ENCODE data around the gene LLGL2.

Gene LLGL2

DNA sequence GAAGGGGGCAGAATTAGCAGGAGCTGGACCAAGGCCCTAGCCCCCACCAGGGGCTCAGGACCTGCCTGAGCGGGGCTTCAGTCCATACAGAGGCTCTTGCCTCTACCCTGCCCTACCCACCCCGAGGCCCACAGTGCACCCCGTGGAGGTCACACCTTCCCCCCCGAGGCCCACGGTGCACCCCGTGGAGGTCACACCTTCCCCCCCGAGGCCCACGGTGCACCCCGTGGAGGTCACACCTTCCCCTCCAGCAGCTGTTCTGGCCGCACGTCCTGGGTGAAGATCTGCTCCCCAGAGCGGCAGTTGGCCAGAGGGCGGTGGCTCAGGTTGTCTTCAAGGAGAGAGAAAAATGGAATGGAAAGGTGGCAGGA lies 21.5 kb upstream of the LLGL2 start:
- intact Hi-C loops (cut with DNase I; ENCODE audit: low total_unique reads), result no loop called here
- Histone ChIP-seq H3K36me3 (peaks cover 19 to 96% (median 66%) of the 10 kb centered on the region in 3 donors), H3K27me3 (no peaks in the 10 kb centered on the region), H3K4me1 (peaks cover 0 to 40% (median 21%) of the 10 kb centered on the region in 4 donors), H3K9me3 (no peaks in the 10 kb centered on the region), H3K27ac (no peak overlapping the region), H3K4me3 (no peak overlapping the region)
- TF ChIP-seq, protein P1, sequence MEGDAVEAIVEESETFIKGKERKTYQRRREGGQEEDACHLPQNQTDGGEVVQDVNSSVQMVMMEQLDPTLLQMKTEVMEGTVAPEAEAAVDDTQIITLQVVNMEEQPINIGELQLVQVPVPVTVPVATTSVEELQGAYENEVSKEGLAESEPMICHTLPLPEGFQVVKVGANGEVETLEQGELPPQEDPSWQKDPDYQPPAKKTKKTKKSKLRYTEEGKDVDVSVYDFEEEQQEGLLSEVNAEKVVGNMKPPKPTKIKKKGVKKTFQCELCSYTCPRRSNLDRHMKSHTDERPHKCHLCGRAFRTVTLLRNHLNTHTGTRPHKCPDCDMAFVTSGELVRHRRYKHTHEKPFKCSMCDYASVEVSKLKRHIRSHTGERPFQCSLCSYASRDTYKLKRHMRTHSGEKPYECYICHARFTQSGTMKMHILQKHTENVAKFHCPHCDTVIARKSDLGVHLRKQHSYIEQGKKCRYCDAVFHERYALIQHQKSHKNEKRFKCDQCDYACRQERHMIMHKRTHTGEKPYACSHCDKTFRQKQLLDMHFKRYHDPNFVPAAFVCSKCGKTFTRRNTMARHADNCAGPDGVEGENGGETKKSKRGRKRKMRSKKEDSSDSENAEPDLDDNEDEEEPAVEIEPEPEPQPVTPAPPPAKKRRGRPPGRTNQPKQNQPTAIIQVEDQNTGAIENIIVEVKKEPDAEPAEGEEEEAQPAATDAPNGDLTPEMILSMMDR (IDR thresholded peaks at IDR 0.05), result no peak
- DNase-seq, result no peak

DNA sequence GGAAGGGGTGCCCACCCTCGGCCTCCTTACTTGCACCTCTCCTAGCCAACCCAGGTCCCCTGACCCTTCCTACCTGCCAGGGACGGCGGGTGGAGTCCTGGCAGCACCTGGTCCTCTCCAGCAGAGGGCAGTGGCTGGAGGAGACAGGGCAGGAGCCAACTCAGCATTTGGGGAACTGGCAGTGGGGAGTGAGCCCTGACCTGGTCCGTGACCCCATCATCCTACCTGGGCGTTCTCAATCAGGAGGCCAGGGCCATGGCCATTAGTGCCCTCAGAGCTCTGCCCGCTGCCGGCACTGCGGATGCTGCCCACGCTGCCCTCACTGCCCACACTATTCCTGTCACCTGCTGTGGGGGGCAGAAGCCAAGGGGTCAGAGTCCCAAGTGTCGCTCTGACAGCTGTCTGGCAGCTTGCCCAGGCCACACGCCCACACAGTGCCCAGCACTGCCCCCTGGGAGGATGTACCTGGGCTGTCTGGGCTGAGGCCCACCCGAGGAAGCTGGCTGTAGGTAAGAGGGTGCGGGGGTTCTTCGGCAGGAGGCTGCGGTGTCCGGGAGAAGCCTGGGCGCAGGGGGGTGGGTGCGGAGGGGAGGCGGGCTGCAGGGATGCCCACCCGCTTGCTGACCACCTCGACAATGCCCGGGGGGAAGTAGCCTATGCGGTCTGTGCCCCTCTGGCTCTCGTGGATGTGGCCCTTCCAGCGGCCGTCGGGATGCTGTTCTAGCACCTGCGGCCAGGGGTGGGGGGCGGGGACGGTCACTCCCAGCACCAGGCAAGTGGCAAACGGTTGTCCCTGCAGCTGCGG lies 20.9 kb upstream of the LLGL2 start:
- peaks cover 0 to 41% (median 26%) of the 10 kb centered on the region in 4 donors for H3K4me1 ChIP-seq
- peak overlapping the region in 1 of 2 donors; percentile 33 for H3K27ac ChIP-seq
- no peak overlapping the region for H3K4me3 ChIP-seq
- no peaks in the 10 kb centered on the region for H3K9me3 ChIP-seq
- peaks cover 19 to 92% (median 62%) of the 10 kb centered on the region in 3 donors for H3K36me3 ChIP-seq
- TF ChIP-seq, protein P1 (IDR thresholded peaks at IDR 0.05), result peak; percentile 46 to 47
- H3K27me3 ChIP-seq, result no peaks in the 10 kb centered on the region
- intact Hi-C loops (cut with DNase I; ENCODE audit: low total_unique reads), result no loop called here
- DNase-seq, result peak in 1 of 2 donors; percentile 65

DNA sequence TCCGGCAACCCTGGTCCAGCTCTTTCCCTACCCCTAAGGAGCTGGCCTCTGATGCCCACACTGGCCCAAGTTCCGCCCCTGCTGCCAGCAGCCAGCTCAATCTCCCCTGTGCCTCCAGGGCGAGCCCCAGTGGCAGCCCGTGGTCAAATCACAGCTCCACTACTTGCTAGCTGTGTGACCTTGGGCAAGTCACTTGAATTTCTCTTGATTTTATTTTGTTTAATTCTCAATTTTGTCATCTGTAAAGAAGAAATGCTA lies 20.4 kb upstream of the LLGL2 start:
- no peak overlapping the region for H3K27ac ChIP-seq
- H3K27me3 ChIP-seq, result no peaks in the 10 kb centered on the region
- no peak overlapping the region for H3K4me3 ChIP-seq
- intact Hi-C loops (cut with DNase I; ENCODE audit: low total_unique reads), result no loop called here
- peaks cover 0 to 46% (median 29%) of the 10 kb centered on the region in 4 donors for H3K4me1 ChIP-seq
- H3K36me3 ChIP-seq, result peaks cover 17 to 92% (median 57%) of the 10 kb centered on the region in 3 donors
- no peak for DNase-seq
- H3K9me3 ChIP-seq, result no peaks in the 10 kb centered on the region
- TF ChIP-seq, protein P1 (IDR thresholded peaks at IDR 0.05), result no peak

DNA sequence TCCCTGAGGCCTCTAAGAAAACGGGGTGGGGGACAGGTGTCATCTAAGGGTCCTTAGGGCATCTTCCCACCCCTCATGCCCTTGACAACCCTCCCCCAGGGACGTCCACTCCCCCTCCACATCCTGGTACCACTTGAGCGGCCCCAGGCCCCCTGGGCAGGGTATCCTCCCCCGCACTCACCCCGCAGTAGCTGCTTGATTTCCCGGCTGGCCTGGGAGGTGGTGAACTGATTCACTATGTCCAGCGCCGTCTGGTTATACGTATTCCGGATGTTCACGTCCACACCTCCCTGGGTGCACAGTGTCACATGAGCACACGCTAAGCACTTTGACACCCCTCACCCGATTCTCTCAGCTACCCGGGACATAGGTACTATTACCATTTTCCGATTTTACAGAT lies 19.9 kb upstream of the LLGL2 start:
- Histone ChIP-seq H3K9me3 (no peaks in the 10 kb centered on the region), H3K4me3 (no peak overlapping the region), H3K27ac (no peak overlapping the region), H3K4me1 (peaks cover 0 to 48% (median 32%) of the 10 kb centered on the region in 4 donors), H3K36me3 (peaks cover 12 to 89% (median 51%) of the 10 kb centered on the region in 3 donors), H3K27me3 (no peaks in the 10 kb centered on the region)
- intact Hi-C loops (cut with DNase I; ENCODE audit: low total_unique reads), result no loop called here
- TF ChIP-seq, protein P1 (IDR thresholded peaks at IDR 0.05), result no peak
- no peak for DNase-seq

DNA sequence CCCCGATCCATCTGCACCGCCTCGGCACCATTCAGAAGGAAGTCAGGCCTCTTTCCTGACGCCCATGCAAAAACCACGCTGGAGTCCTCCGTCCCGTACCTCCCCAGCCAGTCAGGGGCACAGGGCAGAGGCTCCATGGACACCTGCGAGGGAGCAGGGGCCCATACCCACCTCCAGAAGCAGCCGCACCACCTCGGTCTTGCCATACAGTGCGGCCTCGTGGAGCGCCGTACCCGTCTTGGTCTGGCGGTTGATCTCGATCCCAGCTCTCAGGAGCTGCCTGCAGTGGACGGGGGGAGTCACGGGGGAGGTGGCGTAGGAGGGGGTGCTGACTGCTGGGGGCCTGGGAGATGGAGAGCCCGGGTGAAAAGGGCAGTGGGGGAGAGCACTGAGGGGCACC lies 19.4 kb upstream of the LLGL2 start:
- Histone ChIP-seq H3K4me1 (peaks cover 0 to 47% (median 35%) of the 10 kb centered on the region in 4 donors), H3K27ac (no peak overlapping the region), H3K4me3 (no peak overlapping the region), H3K36me3 (peaks cover 11 to 84% (median 50%) of the 10 kb centered on the region in 3 donors), H3K9me3 (no peaks in the 10 kb centered on the region), H3K27me3 (no peaks in the 10 kb centered on the region)
- TF ChIP-seq, protein P1 (IDR thresholded peaks at IDR 0.05), result no peak
- intact Hi-C loops (cut with DNase I; ENCODE audit: low total_unique reads), result no loop called here
- DNase-seq, result no peak
